GM18520 (cell line): Measurements from ENCODE around the gene CCDC33.

ENCODE experiments used
- ATAC-seq: cut with Tn5 transposase; IDR thresholded peaks from one replicate; pipeline ENCODE4 v1.9.1; 2021; ENCODE audit not compliant: unreplicated experiment

CCDC33 gene

DNA sequence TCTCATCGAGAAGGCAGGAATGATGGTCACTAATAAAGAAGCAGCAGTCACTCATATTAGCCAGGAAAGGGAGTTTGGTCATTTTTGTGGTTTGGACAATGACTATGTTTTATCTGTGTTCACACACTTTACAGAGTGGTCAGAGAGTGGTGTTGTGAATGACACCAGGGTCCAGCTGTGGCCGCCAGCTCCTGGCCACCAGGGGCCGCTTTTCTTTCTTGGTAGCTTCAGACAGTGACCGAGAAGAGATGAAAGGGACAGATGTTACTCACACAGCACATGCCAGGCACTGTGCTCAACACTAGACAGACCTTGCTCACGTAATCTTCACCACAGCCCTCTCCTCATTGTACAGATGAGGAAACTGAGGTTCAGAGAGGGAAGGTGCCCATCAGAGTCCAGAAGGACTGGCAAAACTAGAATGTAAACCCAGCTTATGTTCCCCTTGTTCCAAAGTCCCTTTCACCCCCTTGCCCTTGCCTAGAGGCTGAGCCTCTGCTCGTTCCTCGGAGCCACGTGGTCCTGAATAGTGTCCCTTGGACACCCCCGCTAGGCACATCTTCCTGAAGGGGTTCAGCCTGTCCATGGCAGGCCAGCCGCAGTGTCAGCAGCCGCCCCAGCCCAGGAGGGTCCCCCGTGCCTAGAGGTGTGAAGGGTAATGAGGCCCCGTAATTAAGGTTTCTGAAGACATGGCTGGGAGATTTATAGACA is 75.8 kb downstream of the CCDC33 start:
- no peak for ATAC-seq

DNA sequence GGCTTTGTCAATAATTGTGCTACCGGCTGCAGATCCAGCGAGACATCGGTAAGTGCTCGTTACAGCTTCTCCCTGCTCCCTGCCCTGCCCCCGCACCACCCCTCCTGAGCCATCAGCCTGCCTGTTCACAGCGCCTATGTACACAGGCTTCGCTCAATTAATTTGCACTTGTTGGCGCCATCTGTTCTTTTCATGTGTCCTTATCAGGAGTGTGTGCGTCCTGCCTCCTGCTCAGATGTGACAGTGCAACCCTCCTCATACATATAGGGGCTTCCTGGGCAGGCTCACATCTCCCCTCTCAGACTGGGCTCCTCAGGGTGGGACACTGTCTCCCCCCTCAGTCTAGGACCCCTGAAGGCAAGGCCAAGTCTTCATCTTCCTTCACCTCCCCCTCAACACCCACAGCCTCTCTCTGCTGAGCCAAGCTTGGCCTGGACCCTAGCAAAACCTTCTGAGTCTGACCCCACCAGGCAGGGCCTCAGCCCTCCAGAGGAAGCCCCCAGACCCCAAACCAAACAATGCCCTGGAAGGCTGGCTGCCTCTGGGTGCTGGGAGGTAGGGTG is 76.4 kb downstream of the CCDC33 start:
- no peak for ATAC-seq

DNA sequence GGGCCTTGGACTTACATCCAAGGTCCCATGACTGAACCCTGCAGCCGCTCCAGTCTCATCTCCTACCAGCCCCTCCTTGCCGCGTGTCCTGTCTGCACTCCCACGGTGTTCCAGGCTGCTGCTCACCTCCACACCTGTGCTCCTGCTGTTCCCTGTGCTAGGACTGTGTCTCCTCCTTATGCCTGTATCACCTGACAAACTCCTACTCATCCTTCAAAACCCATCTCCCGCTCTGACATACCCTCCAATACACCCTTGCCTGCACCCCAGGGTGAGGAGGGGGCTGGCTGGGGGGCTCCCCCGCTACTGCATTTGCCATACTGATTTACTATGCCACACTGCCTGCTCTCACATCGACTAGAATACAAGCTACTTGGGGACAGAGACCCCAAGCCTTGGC is 77.8 kb downstream of the CCDC33 start:
- ATAC-seq = no peak

DNA sequence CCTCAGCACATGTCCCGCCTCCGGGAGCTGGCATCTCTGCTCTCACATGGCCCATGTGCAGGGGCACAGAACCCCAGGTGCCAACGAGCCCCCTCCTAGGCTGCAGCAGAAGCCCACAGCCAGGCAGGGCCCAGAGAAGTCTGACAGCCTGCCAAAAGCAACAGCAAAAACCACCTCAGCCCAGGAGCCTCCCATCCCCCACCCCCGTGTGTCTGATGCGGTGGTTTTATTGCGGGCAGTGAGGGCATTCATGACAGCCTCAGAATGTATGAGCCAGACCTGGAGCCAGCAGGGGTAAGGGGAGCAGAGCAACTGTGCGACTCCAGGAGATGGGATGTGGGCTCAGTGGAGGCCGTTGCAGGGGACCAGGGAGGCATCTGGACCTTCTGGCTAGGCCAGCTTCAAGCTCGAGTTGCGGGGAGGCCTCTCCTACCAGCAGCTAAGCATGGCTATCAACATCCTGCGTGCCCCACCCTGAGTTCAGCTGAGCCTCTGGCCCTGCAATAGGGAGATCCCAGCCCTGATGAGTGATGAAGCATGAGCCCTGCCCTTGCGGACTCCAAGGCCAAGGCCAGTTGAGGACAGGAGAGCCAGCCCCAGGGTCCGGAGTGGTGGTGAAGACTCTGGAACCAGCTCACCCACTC is 78.8 kb downstream of the CCDC33 start:
- no peak for ATAC-seq

DNA sequence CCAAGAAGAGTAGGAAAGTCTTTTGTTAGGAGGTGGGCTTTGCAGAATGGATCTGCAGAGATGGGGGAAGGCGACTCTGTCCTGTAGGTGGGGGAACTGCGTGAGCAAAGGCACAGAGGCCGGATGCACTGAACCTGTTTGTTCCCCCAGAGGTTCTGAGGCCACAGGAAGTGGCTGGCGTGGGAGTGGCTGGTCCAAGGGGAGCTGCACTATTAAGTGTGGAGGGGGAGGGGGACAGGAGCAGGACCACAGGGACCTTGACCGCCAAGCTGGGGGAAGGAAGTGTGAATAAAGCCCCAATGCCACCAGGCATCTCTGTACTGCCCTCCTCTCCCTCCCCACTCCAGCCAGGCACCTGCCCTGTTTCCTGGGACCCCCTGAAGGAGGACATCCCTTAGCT is 79.5 kb downstream of the CCDC33 start:
- ATAC-seq = no peak

DNA sequence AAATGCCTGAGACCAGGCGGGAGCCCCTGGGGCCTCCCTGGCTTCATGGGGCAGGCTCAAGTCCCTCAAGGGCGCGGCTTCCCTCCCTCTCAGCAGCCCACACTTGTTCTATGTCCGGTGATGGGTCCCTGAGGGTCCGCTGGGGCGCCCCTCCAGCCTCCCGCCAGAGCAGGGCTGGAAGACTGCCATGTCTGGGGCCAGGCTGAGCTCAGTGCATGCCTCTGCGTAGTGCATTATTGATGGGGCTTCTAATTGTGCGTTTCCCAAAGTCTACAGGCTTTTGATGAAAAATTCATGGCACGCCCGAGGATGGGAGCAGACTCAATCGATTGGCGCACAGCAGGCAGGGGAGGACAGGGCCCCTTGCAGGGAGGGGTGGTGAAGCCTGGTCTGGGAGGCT is 80.0 kb downstream of the CCDC33 start:
- ATAC-seq = no peak

DNA sequence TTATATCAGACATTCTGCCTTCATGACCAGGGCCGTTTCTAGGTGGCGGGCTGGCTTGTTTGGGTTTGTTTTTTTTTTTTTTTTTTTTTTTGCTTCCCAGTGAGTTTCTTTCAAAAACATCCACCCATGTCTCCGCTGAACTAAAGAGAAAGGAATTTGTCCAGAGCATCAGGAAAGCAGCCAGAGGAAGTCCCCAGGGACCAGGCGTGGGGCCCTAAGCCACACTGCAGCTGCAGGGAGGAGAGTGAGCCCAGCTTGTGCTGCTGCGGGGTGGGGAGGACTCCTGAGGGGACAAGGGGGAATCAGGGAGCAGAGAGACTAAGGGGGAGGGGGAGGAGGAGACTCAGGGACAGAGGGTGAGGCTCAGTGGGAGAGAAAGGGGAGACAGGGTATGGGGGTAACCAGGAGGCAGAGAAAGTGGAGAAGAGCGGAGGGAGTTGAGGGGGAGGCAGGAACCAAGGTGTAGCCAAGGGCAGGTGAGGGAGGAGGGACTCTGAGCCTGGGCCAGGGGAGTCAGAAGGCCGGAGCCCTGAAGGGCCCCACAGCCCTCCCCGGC is 81.8 kb downstream of the CCDC33 start:
- ATAC-seq = no peak

DNA sequence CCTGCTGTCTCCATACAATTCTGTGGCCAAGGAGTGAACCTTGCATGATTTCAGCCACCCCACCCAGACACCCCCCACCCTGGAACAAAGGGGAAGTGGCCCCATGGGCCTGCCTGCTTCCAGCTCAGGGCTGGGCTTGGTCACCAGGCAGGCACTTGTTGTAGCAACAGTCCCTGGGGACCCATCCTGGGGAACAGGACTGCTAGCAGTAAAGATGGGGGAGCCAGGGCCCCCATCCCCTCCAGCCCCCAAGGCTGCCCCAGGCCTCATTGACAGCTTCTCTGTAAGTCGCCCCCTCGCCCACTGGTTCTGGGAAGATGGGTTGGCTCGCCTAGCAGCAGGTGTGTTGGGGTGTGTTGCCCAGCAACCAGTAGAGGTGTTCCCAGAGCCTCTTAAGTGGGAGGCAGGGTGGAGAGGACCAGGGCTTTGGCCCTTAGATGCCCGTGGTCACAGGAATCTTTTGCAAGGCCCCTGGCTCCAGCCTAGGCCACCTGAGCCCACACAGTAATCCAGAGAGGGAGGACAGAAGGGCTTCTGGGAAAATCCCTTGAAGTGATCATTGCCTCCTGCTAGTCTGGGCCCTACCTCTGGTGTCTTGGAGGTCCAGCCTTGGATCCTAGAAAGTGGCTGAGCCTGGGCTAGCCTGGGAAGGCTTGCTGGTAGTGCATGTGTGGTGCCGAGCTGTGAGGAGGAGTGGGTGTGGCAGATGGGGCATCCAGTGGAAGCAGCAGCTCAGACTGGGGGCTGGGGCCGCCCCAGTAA is 82.4 kb downstream of the CCDC33 start:
- no peak for ATAC-seq

DNA sequence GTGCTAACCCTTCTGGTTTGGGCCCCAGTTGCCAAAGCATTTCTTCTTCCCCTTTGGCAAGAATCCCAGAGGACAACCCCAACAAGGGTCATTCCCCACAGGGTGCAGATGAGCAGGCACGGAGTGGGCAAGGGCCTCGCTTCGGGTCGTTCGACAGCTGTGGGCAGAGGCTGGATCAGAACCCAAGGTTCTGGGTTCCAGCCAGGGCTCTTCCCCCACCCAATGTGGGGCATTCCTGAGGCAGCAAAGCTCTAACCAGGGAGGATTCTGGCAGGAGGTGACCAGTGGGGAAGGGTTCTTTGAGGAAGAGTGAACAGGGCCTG is 83.0 kb downstream of the CCDC33 start:
- ATAC-seq = no peak

DNA sequence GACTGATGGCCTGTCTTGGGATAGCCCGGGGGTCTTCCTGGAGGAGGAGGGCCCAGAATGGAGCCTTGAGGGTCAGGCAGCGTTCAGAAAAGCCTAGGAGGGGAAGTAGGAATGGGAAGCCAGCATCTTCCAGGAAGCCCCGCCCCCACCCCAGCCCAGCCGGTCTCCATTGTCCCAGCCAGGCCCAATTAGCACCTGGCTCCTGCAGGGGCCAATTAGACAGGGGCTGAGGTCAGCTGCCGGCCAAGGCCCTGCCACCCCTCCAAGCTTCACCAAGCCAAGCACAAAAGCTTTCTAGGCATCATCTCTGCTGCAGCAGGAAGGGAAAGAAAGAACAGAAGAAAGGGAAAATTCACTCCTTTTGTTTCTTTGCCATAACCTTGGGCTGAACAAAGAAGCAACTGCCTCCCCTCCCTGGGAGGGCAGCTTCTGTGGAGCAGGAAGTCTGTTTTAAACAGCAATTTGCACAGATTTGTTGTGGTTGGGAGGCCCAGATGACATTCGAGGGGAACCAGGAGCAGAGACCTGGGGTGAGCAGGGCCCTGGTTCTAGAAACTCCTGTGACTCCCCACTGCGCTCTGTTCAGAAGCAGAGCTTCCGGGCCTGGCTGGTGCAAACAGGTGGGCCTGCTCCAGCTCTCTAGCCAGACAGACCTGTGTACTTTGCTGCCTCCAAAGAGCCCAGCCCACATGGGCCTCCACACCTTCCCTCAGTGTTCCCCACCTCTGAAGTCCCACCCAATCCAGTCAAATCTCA is 83.6 kb downstream of the CCDC33 start:
- no peak for ATAC-seq

DNA sequence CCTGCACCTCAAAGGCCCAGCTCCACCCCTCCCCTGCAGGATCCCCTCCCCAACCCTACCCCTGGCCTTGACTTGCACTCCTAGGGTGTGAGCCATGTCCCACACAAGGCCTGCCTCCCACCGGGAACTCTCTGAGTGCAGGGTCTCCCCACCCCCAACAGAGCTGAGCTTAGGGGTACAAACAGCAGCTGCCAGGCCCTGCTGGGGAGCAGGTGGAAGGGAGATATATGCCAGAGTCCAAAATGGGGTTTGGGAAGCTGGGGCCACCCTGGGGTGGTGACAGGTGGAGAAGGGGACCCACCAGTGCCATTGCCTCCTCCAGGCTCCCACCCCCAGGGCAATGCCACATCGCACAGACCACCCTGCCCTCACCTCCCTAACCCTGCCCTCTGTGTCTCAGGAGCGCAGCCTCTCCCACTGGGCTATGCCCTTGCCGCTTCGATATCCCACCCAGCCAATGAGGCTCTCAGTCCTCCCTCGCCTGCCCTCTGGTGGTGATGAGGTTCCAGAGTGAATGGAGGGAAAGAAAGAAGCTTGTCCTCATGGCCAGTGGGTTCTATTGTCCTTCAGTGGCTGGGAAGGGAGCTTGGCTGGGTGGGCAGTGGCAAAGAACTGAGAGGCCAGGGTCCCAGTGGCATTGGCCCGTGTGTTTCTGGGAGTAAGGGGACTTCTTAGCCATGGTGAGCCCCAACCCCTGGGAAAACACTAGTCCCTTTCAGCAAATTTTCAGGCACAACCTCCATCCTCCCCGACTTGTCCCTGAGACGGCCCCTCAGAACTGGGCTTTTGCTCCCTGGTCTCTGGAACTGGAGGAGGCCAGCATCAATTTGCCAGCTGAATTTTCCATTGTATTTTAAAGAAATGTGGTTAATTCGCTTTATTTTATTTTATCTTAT is 84.5 kb downstream of the CCDC33 start:
- no peak for ATAC-seq

DNA sequence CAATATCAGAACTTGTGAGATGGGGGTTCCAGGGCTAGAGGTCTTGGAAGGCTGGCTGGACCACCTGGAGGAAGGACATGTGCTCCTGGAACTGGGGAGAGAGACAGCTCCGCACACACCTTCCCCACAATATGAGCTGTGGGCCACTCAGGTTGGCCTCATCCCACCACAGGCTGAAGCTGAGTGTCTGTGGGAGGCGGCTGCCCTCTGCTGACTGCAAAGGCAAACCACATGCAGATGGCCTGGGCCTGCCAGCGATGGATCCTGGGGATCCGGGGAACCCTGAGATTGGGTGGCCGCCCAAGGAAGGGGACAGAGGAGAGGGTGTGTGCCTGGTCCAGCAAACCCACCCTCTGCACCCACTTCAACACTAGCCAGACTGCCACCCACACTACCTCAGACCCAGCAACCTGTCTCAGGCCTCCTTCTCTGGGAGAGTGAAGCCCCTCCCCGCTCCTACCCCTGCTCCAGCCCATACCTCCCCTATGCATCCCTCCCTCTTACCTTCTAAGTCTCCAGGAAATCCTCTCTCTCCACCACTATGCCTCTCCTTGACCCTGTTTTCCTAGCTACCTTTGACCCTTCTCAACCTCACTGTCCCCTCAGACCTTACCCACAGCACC is 86.5 kb downstream of the CCDC33 start:
- no peak for ATAC-seq

DNA sequence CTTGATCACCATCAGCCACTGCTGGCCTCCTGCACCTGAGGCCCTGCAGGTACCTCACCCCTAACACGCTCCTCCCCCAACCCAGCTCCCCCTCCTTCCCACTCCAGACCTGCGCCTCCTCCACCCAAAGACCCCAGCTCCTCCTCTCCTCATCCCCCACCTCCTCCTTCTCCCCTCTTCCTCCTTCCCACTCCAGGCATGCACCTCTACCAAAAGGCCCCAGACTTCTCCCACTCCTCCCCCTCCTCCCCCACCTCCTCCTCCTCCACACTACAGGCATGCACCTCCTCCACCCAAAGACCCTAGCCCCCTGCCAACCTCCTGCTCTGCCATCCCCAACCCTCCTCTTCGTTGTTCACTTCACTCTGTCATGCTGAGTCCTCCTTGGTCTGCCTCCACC is 88.6 kb downstream of the CCDC33 start:
- no peak for ATAC-seq

DNA sequence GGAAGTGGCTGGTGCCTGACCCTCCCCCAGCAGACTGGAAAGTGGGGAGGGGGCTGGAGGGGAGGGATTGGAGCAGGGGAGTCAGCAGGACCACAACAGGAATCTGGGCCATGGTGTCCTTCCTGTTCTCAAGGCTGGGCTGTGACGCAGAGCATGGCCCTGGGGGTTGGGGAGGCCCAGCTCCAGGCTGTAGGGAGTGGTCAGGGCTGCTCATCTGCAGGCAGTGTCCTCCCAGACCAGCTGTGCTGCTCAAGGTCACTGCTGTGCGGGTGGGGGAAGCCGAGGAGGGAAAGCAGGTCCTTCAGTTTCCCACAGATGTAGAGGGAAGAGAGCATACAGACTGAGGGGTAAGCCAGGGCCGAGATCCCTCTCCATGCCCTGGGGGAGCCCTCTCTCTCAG is 90.6 kb downstream of the CCDC33 start:
- no peak for ATAC-seq

DNA sequence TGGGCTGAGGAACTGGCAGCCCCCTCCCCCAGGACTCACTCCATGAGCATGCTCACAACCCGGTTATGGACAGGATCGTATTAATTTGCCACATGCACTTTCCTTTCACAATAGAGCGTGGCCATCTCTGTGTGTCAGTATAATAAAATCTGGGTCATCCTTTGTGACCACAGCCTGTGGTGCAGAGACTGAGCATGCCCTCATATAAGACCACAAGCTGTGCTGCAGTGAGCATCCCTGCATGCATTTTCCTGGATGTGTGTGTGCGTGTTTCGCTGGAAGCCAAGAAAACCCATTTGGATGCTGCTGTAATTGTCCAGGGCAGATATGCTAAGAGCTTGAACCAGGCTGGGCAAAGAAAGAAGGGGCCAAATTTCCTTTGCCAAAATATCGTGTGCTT is 91.6 kb downstream of the CCDC33 start:
- ATAC-seq = no peak

DNA sequence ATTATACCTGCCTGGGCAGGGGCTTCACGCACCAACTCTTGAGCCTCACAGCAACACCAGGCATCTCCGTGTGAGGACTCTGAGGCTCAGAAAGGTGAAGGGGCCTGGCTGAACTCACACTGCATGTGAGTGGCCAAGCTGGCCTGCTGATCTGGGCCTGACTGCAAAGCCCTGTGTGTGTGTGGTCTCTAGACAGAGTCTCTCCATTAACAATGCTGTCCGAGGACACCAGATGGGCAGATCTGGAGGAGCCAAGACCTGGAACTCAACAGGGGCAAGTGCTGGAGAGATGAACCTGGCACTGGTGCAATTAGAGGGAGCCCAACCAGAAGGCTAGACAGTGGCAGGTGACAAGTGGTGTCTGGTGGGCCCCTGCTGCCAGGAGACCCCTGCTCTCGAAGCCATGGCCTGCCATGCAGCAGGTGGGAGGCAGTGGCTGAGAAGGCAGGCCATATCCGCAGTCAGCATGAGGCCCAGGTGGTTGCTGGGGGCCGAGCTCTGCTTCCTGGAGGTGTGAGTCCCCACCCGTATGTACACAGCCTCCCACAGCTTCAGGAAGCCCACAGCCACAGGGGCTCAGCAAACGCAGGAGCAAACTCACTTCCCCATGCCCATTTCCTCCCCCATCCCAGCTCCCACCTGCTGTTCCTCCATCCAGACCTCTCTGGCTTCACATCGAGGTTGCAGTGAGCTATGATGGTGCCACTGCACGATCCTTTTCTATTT is 92.4 kb downstream of the CCDC33 start:
- ATAC-seq = no peak

DNA sequence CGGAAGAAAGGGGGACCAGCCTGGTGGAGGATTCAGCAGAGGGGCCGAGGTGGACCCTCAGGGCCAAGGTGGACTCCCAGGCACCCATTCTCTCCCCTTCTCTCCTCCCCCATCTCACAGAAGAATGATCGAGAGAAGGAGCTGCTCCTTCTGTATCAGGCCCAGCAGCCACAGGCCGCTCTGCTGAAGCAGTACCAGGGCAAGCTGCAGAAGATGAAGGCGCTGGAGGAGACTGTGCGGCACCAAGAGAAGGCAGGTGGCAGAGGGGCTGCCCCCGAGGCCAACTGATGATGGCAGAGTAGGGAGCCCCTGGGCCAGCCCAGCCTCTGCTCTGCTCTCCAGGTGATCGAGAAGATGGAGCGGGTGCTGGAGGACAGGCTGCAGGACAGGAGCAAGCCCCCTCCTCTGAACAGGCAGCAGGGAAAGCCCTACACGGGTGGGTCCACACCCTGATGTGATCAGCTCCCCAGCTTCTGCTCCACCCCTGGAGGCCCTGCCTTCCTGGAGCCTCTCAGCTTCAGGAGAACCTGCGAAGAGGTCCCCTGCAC is 94.8 kb downstream of the CCDC33 start:
- ATAC-seq = no peak

DNA sequence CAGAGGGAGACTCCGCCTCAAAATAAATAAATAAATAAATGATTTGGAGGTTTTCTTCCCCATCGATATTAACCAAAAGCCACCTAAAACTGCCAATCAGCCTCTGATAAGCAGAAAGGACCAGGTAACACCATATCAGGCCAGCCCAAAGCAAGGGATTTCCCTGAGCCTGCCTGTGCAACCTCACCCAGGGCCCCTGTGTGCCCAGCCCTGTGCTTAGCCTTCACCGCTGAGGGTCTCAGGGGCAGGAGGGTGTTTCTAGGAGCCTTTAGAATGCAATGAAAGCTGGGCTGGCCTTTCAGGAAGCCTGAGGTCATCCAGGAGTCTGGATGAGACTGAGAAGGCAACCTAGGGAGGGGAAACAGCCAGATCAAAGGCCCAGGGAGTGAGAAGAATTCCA is 95.9 kb downstream of the CCDC33 start:
- no peak for ATAC-seq

DNA sequence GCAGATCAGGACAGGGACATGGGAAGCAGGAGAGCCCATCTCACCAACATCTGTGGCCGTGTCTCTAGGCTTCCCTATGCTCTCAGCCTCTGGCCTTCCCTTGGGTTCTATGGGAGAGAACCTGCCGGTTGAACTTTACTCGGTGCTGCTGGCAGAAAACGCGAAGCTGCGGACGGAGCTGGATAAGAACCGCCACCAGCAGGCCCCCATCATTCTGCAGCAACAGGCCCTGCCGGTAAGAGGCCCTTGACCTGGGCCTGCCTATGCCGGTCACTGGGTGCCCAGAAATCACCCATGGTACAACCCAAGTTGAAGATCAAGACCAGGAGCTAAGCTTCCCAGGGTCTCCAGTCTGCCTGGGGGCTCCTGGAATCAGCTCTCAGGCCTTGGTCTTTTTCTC is 96.5 kb downstream of the CCDC33 start:
- no peak for ATAC-seq
